ENCODE data around the gene TSPAN11.

Gene TSPAN11

DNA sequence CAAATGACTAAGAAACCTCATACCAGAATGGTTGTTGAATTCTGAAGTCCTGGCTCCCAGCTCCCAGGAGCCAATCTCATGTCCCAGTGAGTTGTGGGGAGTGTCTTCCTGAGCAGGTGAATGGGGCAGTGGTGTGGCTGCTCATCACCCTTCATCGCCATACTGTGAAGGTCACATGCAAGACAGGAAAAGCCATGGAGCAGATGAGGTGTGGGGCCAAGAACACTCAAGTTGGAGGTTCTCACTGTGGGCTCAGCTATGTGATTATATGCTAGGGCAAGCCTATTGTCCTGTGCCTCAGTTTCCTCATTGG is 16.6 kb upstream of the TSPAN11 start:
- DNase-seq (ENCODE audit: low read depth in 2 of 3, low spot score in 1 of 3): no peak

DNA sequence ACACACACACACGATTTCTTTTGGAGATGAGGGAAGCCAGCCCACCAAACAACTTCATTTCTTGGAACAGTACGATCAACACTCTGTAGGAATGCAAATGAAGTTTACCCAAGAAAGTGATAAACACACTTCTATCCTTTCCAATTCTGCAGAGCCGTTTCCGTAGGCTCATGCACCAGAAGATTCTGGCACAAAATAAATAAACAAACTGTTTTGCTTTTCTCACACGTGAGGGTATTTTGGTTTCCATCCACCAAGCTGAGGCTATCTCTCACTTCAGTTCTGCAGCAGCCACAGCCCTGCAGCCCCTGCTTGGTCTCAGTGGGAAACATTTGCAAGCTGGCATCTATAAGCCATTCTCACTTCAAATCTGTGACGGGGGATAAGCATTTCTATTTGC is 15.3 kb upstream of the TSPAN11 start:
- no peak for DNase-seq (ENCODE audit: low read depth in 2 of 3, low spot score in 1 of 3)

DNA sequence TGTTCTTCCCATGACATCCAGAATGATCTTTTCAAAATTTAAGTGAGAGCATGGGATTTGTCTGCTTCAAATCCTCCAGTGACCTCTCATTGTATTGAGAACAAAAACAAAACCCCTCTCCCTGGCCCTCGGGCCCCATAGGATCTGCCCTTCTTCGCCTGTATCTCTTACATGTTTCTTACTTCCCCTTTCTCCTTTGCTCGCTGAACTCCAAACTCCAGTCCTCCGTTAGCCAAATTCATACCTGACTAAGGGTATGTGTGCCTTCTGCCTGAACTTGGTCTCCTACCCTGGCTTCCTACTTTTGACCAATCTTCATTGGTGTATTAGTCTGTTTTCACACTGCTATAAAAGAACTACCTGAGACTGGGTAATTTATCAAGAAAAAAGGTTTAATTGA is 13.2 kb upstream of the TSPAN11 start:
- no peak for DNase-seq (ENCODE audit: low read depth in 2 of 3, low spot score in 1 of 3)

DNA sequence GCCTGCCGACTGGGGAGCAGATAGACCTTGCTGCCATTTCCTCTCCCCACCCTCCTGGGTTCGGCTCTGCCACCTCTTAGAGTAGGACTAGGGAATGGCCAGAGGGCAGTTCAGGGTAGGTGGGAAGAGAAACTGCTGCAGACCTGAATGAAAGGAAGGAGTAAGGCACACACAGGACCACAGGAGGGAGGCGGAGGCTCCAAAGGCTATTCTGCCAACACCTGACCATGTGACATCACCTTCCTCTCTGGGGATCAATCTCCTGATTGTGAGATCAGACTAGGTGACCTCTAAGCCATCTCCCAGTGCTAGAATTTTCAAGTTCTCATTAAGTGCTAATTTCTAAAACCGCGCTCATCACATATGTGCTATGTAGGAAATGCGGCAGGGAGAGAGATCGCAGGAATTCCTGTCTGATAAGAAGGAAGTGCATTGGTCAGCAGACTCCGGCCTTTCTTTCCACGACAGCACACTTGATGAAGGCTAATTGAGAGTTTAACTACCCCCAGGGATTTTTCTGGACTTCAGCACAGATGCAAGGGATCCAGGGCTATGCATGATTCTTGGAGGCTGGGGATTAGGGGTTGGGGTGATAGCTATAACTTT is 11.5 kb upstream of the TSPAN11 start:
- no peak for DNase-seq (ENCODE audit: low read depth in 2 of 3, low spot score in 1 of 3)

DNA sequence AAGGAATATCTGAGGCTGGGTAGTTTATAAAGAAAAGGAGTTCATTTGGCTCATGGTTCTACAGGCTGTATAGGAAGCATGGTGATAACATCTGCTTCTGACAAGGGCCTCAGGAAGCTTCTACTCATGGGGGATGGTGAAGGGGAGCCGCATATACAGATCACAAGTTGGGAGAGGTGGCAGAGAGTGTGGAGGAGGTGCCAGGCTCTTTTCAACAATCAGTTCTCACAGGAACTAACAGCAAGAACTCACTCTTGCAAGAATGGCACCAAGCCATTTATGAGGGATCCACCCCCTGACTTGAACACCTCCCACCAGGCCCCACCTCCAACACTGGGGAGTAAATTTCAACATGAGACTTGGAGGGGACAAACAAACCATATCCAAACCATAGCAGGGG is 3.5 kb upstream of the TSPAN11 start:
- no peak for DNase-seq (ENCODE audit: low read depth in 2 of 3, low spot score in 1 of 3)

DNA sequence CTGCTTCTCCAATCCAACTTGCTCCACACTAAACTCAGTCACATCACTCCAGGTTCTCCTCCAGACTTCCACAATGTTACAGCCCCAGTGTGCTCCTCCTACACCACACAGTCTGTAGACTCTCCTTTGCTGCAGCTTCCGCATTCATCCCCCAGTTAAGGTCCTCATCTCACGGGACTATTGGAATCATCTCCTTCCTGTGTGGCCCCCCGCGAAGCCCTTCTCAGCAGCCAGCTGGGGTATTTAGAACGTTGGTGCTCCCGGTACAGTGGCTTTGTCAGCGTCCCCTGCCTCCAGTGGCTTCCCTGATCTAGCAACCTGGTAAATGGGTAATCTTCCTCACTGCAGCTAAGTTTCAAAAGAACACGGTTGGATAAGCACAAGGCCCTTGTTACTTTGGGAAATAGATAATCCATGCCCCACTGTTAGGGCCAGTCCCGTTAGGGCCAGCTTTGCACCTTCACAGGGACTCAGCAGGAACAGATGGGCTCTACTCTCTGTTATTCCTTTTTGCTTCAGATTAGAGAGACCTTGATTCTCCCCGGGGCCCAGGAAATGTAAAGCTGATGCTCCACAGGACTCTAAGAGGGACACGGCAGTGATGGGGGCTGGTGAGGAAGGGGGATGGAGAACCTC is 823 bp upstream of the TSPAN11 start:
- DNase-seq (ENCODE audit: low read depth in 2 of 3, low spot score in 1 of 3): no peak

DNA sequence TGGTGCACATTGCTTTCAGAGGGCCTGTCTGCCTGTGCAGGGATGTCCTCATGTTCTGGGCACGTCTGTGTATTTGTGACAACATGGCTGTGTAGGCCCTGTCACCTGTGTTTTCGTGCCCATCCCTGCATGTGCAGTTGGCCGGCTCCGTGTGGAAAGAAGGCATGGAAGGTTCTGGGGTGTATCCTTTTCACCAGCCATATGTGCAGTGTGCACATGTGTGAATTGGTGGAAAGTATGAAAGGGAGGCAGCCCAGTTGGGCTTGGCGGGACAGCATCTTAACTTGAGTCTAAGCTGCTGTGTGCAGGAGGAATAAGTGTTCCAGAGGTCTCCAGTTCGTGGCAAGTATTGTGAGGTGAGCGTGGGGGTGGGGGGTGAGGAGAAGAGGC is 669 bp downstream of the TSPAN11 start:
- no peak for DNase-seq (ENCODE audit: low read depth in 2 of 3, low spot score in 1 of 3)

DNA sequence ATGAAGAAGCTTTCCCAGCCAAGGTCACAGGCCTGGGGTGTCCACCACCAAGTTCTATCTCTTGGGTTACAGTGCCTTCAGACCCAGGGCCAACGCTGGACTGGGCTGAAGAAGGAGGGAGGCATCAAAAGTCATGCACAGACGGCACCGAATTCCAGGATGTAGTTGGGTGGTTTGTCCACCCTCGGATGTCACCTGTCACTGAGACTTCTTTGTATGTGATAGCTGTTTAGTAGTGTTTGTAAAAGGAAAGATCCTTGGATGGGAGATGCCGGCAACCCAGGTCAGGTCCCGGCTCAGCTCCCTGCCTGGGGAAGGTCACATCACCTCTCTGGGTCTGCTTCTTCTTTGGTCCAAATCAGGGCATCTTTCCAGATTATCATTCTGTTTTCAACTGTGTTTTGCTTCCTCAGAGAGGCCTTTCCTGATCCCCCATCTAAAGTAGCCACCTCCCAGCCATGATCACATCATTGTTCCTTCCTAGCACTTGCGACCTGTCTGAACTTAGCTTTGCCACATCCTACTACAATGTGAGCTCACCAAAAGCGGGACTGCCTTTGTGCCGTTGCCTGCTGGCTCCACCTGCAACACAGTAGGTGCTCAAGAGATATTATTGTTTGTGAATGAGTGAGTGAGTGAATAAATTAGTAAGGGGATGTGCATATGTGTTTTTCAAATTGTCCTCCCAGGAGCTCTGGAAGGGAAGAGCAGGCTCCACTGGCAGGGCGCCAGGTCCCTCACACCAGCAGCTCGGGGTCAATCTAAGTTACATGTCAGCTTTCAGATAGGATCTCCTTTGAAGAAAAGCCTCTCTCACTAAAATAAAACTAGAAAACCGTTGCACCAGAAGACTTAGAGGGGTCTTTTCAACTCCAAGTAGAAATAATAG is 2.1 kb downstream of the TSPAN11 start:
- no peak for DNase-seq (ENCODE audit: low read depth in 2 of 3, low spot score in 1 of 3)

DNA sequence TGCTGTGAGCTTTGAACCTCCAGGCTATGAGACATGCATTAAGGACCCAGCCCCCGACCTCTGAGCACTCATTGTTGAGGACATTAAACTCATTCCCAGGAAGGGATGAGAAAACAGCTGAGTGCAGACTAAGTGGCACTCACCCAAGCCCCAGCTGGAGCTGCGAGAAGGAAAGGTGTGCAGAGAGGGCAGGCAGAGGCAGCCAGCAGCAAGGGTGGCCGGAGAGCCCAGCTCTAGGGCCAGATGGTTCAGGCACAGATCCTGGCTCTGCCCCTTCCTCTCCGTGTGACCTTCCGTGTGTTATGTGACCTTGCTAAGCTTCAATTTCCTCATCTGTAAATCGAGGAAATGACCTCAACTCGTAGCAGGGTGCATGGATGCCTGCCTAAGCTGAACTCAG is 3.7 kb downstream of the TSPAN11 start:
- no peak for DNase-seq (ENCODE audit: low read depth in 2 of 3, low spot score in 1 of 3)

DNA sequence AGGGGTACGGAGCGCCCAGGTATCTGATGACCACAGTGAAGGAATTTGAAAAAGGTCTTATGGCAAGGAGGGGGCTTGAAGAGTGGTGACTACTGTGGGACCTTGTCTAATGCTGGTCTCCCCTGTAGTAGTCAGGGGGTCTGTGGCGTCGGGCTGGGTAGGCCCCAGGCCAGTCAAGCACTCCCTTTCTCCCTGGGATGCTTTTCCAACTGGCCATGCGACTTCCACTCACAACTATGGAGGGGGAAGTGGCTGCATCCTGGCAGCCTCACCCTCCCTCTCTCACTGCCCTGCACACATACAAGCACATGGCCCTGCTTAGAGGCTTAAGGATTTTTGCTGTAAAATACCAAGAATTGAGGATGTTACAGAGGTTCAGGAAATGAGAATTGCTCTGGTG is 4.1 kb downstream of the TSPAN11 start:
- DNase-seq (ENCODE audit: low read depth in 2 of 3, low spot score in 1 of 3): no peak

DNA sequence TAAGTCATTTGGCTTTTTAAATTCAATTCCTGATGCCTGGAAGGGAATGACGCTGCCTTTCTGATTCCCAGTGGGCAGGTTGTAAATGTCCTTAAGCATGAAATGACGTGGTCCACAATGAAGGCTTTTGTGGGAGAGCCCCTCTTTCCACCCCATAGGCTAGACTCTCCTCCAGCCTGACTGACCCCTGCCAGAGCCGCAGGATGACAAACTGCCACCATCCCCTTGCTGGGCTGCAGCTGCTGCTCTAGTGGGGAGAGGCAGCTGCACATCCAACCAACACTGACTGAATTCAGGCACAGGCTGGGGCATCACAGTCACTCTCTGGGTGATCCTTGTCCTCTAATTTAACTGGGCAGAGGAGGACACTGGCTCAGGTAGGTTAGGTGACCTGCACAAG is 6.3 kb downstream of the TSPAN11 start:
- DNase-seq (ENCODE audit: low read depth in 2 of 3, low spot score in 1 of 3): no peak

DNA sequence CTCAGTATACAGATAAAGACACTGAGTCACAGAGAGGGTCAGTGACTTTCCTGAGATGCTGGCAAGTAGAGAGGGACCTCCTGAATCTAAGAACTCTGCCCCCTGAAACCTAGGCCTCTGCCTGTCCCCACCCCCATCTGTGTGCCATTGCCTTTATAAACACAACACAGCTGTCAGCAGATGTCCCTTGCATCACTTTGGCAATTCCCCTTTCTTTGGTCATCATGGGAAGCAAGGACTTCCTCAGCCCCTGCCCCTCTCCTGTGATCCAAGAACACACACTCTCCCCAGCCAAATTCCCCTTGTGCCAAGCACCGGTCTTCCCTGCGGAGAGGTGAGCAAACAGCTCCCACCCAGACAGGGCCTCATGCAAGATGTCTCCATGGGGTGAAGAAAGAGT is 8.3 kb downstream of the TSPAN11 start:
- DNase-seq (ENCODE audit: low read depth in 2 of 3, low spot score in 1 of 3): no peak

DNA sequence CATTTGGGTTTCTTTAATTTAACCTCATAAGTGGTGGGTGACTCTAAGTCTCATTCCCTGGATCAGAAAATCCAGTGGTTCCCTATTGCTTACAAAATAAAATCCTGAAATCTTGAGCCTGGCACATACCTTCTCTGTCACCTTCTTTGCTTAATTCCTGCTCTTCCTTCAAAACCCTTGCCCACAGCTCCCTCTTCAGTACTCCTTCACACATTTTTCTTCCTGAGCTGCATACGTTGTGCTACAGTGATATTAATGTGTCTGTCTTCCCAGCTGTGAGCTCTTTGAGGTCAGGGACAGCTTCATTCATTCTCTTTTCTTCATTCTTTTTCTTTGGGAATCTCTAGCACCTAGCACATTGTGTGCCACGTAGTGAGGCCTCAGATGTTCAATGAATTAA is 9.5 kb downstream of the TSPAN11 start:
- no peak for DNase-seq (ENCODE audit: low read depth in 2 of 3, low spot score in 1 of 3)

DNA sequence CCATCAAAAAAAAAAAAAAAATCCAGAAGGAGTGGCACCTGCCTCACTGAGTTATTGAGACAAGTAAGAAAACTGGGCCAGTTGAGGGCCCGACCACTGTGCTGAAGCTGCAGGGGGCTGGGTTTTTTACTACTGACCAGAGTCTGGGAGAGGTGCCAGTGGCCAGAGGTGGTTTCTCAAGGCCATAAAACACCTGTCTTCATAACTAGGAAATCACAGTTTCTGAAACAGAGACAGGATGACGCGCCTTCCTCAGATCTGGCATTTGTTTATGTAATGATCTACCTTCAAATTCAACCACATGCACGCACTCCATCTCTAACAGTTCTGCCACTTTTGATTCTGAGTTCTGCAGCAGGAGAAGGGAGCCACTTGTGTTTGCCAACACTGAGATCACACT is 12.7 kb downstream of the TSPAN11 start:
- no peak for DNase-seq (ENCODE audit: low read depth in 2 of 3, low spot score in 1 of 3)

DNA sequence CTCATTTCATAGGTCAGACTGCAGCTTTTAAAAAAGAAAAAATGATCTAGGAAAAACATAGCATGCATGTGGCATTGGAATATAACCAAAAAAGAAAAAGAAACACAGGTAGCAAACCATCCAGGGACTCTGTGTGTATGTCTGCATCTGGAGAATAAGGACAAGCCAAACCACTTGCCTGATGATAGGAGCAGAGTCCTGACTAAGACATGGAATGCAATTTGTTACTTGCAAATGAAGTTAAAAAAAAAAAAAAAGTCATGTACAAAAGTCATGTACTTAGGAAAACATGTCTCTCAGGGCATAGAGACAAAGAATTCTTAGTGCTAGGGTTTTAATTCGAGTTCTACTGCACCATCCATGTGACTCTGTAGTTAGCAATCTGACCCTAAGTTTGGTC is 15.9 kb downstream of the TSPAN11 start:
- DNase-seq (ENCODE audit: low read depth in 2 of 3, low spot score in 1 of 3): no peak

DNA sequence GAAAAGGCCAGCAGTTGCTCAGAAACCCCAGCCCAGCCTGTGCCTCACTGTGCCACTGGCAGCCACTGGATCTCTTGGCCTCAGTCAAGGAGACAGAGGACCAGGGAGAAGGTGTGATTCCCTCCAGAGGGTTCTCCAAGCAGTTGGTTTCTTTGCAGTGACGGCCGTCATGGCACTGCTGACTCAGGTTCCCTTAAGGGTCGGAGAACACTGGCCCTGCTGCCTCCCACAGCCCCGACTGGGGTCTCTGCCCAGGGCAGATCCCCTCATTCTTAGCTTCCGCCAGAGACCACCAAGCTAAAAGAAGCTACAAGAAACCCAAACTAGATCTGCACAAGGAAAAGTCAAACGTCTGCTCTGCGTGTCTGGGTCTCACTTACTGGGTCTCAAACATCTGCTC is 16.4 kb downstream of the TSPAN11 start:
- DNase-seq (ENCODE audit: low read depth in 2 of 3, low spot score in 1 of 3): no peak

DNA sequence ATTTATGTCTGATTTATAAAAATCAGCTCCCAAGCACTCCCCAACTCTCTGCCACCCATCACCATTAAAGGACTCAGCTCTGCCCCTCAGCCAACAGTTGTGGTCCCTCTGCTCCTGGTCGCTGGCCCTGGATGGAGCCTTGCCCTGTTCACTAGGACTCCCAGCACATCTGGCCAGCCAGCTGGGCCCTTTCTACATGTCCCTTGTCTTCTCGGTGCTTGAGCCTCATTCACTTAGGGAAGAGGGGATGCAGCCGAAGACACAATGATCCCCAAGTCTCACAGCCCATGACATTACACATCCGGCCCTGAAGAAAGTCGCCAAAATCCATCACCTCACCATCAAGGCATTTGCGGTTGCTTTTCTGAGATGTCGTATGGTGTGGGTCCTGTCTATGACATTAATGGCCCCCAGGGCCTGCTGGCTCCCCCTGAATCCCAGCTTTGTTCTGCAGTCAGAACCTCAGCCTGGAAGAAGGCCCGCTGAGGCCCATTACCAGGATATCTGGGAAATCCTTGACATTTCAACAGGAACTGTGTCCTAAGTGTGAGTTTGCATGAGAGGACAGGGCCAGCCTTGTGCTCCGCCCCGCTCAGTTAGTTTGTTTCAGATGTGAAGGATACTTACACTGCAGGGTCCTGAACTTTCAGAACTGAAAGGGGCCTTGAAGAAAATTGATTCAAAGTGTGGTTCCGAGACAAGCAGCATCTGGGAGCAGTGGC is 19.1 kb downstream of the TSPAN11 start:
- no peak for DNase-seq (ENCODE audit: low read depth in 2 of 3, low spot score in 1 of 3)

DNA sequence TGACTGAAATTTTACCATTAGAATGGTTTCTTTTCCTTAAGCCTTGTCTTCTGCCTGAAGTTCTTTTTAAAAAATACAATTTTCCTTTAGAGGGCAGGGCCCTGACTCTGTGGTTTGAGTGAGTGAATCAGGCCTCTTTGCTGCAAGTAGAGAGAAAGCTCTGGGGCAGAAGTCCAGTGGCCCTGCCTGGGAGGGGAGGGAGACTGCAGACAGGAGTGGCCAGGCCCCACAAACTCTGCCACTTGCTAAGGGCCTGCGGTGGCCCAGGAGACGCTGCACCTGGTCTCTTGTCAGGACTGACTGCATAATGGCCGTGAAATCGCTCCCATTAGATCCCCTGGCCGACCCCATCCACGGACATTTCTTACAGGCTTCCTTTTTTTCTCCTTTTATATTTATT is 25.5 kb downstream of the TSPAN11 start:
- DNase-seq (ENCODE audit: low read depth in 2 of 3, low spot score in 1 of 3): no peak

DNA sequence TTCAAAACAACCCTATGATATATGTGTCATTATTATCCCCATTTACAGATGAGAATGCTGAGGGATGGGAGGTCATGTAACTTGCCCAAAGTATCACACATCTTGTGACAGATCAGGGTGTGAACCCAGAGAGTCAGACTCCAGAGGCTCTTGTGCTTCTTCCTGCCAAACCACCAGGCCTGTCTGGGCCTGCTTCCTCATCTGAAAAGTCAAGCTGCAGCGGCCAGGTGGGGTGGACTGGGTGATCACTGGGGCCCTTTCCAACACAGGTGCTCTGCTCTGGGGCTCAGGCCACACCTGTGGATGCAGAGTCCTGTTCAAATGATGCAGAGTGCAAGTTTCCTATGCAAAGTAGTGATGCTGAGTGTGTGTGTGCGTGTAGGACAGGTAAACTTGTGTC is 26.7 kb downstream of the TSPAN11 start:
- DNase-seq (ENCODE audit: low read depth in 2 of 3, low spot score in 1 of 3): no peak

DNA sequence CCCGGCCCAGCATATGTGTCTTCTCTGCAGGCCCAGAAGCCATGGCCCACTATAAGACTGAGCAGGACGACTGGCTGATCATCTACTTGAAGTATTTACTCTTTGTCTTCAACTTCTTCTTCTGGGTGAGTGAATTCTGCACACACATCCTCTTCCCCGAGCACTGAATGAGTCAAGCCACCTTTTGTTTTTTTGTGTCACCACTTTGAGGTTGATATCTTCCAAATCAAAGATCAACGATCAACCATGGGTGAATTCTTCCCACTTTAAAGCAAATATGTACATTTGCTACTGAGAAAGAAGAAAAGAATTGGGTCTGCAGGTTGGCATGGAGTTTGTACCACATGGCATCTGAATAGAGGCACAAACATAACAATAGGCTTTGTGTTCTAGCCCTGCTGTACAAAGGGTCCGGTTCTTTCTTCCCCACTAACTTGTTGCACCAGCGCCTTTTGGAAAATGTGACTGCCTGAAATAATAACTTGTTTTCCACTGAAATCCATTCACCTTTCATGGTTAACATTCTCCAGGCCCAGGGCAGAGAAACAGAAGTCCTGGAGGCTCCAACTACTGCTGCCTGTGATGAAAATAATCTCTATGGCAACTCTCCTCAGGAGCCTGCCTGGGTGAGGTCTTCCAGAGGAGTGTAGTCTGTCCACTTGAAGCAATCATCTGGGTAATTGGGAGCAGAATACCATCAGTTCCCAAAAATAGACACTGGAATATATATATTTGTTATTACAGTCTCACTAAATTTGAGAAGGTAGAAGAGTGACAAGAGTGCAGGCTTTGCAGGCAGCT is 27.6 kb downstream of the TSPAN11 start:
- no peak for DNase-seq (ENCODE audit: low read depth in 2 of 3, low spot score in 1 of 3)

DNA sequence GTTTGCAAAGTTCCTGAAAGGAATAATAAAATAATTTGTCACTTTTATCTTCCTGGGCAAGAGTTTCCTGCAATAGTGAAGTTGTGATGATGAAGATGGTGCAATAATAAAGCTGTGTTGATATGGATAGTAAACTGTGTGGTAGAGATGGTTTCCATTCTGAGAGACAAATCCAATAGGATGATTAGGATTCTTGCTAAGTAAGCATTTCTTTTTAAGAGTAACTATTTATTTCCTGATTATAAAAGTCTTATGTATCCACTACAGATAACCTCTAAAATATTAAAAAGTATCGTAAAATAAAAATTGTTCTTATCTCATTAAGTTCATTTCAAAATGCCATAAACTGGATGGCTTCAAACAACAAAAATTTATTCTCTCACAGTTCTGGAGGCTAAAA is 28.7 kb downstream of the TSPAN11 start:
- DNase-seq (ENCODE audit: low read depth in 2 of 3, low spot score in 1 of 3): no peak

Measured in stimulated activated CD4-positive, alpha-beta T cell treated with anti-CD3 and anti-CD28 coated beads, Interleukin-12 subunit alpha, Interleukin-12 subunit beta, amount 100 ng/mL, for 48 hours (primary cell).